Spleen (tissue), 11 donors: ENCODE results near the gene PCNP. TPM values are rescaled to one million over a fixed set of nuclear protein-coding genes. Genes with fewer than 3 reads are reported as not detected.

Experiments used
- DNase-seq: peaks from one replicate; pipeline ENCODE4 v3.0.0-alpha.2; 2020
- H3K27ac ChIP-seq, 8 donors: fragments of 200-600 bp; sonication (generic) in 7 of 8; 1 replicate in 4 of 8; 2 replicates in 4 of 8; pipeline versions ENCODE4 v1.5.0 to v1.8.0; 2016 to 2021; ENCODE audit warnings: inconsistent platforms in 4 of 8, mild to moderate bottlenecking in 4 of 8, moderate library complexity in 1 of 8
- H3K27me3 ChIP-seq, 7 donors: fragments of 200-600 bp; sonication (generic) in 6 of 7; replicated peaks in 1 of 7; 1 replicate in 4 of 7; 2 replicates in 3 of 7; pipeline versions ENCODE4 v1.5.0 to v1.8.0; 2016 to 2021; ENCODE audit warnings: inconsistent platforms in 3 of 7, mild to moderate bottlenecking in 1 of 7
- H3K36me3 ChIP-seq, 6 donors: fragments of 200-600 bp; sonication (generic) in 5 of 6; 1 replicate in 4 of 6; 2 replicates in 2 of 6; pipeline versions ENCODE4 v1.5.0 to v1.8.0; 2016 to 2021; ENCODE audit warnings: inconsistent platforms in 2 of 6
- H3K4me1 ChIP-seq, 6 donors: fragments of 200-600 bp; sonication (generic) in 5 of 6; 1 replicate in 3 of 6; 2 replicates in 3 of 6; pipeline versions ENCODE4 v1.5.0 to v1.8.0; 2016 to 2021; ENCODE audit warnings: inconsistent platforms in 3 of 6
- H3K4me3 ChIP-seq, 8 donors: fragments of 200-600 bp; sonication (generic) in 7 of 8; 1 replicate in 4 of 8; 2 replicates in 4 of 8; pipeline versions ENCODE4 v1.5.0 to v1.8.0; 2016 to 2021; ENCODE audit warnings: inconsistent platforms in 4 of 8, mild to moderate bottlenecking in 4 of 8, moderate library complexity in 2 of 8
- H3K9me3 ChIP-seq, 8 donors: fragments of 200-600 bp; sonication (generic) in 7 of 8; 1 replicate in 4 of 8; 2 replicates in 4 of 8; pipeline versions ENCODE4 v1.5.0 to v1.8.0; 2016 to 2021; ENCODE audit warnings: inconsistent platforms in 4 of 8
- POLR2A ChIP-seq, 3 donors: fragments of 450-650 bp; IDR thresholded peaks; one replicate each; pipeline ENCODE4 v1.5.1; 2017; ENCODE audit warnings: antibody characterized with exemption in 3 of 3, mild to moderate bottlenecking in 1 of 3
- POLR2AphosphoS5 ChIP-seq, 3 donors: sonication (generic); formaldehyde crosslinking; IDR thresholded peaks; one replicate each; pipeline ENCODE4 v1.5.1; 2017; ENCODE audit warnings: antibody characterized with exemption in 3 of 3
- WGBS, 5 donors: extraction: QIAGEN DNeasy Blood & Tissue Kit in 3 of 5; methylation state at CpG; one replicate each; pipeline versions ENCODE4 v1.1.5 to v1.1.7; 2013 to 2018; 5-methylcytosine and 5-hydroxymethylcytosine counted together
- intact Hi-C: fragments of 100-400 bp; cut with DNase I; formaldehyde crosslinking; loops from one replicate; pipeline ENCODE4 v1.15.0; 2023; ENCODE audit warnings: low total_unique reads
- polyA plus RNA-seq, 3 donors: library from polyadenylated mRNA; stranded (reverse); fragments of 200-250 nt; gene quantifications; one replicate each; pipeline ENCODE4 v1.2.1, GENCODE V29; 2013
- total RNA-seq, 7 donors: library from RNA; depleted of rRNA in 3 of 7; stranded (reverse); fragments of >200 nt in 3 of 7; fragmentation: NEBNext Ultra II Directional in 4 of 7; extraction: Animal tissue kit (Norgen Biotek cat#: 25700) in 4 of 7; gene quantifications; one replicate each; pipeline versions ENCODE4 v1.1.0 to v1.2.1, GENCODE V29; 2016 to 2021
- TF ChIP-seq, protein P1 (sequence below), 11 experiments: fragments of 200-600 bp in 7 of 11; fragments of 450-650 bp in 4 of 11; sonication (generic) in 4 of 11; IDR thresholded peaks in 8 of 11; conservative IDR thresholded peaks in 3 of 11; 1 replicate in 7 of 11; 2 replicates in 4 of 11; pipeline versions ENCODE4 v1.4.0 to v1.8.0; 2016 to 2021; ENCODE audit warnings: antibody characterized with exemption in 11 of 11, inconsistent platforms in 4 of 11, mild to moderate bottlenecking in 1 of 11
- donor health status: healthy with polysubstance abuse.
- donor health status: DM: no; HTN: no; CAD: no; lungs with moderate emphysema.
- donor health status: DM: no; HTN: no; CAD: no.
- donor health status: Bipolar disorder and iron deficiency.
- donor health status: healthy.
- donor health status: DM: no; HTN: no; CAD: no.
- donor health status: DM: yes; HTN: yes; CAD: no.

Gene PCNP
- total and polyA plus RNA-seq, 10 donors, result 71.1 to 122 (median 107) TPM

DNA sequence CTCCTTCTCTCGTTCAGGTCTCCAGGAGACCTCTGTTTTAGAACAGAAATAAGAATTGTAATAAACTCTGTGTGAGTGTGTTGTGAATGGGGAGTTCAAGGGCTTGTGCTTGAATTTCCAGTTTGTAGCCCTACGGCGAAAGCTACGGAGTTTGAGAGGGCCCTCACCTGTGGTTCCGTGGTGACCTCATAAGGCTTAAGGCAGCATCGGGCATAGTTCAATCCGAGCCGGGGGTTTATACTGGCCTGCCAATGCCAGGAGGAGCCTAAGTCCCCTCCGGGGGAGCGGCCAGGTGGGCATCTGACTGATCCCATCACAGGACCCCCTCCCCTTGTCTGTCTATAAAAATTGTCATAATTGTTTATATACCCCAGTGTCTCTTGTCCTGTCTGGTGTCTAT is 59.2 kb downstream of the PCNP start:
- intact Hi-C loops, result loop anchor here (10.0 kb wide), 1 partner anchor 48 kb away; no protein-coding TSS in a partner anchor
- DNase-seq, result peak; percentile 42
- Histone ChIP-seq H3K4me1 (peaks cover 0 to 6% (median 0%) of the 10 kb centered on the region in 6 donors), H3K9me3 (no peaks in the 10 kb centered on the region), H3K4me3 (no peak overlapping the region), H3K36me3 (no peaks in the 10 kb centered on the region), H3K27ac (no peak overlapping the region), H3K27me3 (no peaks in the 10 kb centered on the region)
- 90 to 98% (median 94%) methylated on average over 10 of the region's 10 CpGs for WGBS, 5 donors
- TF ChIP-seq POLR2A (IDR thresholded peaks at IDR 0.05) (no peak), POLR2AphosphoS5 (IDR thresholded peaks at IDR 0.05) (no peak)
- TF ChIP-seq, protein P1, sequence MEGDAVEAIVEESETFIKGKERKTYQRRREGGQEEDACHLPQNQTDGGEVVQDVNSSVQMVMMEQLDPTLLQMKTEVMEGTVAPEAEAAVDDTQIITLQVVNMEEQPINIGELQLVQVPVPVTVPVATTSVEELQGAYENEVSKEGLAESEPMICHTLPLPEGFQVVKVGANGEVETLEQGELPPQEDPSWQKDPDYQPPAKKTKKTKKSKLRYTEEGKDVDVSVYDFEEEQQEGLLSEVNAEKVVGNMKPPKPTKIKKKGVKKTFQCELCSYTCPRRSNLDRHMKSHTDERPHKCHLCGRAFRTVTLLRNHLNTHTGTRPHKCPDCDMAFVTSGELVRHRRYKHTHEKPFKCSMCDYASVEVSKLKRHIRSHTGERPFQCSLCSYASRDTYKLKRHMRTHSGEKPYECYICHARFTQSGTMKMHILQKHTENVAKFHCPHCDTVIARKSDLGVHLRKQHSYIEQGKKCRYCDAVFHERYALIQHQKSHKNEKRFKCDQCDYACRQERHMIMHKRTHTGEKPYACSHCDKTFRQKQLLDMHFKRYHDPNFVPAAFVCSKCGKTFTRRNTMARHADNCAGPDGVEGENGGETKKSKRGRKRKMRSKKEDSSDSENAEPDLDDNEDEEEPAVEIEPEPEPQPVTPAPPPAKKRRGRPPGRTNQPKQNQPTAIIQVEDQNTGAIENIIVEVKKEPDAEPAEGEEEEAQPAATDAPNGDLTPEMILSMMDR (IDR thresholded peaks at IDR 0.05 in 8 of 11, conservative IDR thresholded peaks at IDR 0.05 in 3 of 11), result no peak

DNA sequence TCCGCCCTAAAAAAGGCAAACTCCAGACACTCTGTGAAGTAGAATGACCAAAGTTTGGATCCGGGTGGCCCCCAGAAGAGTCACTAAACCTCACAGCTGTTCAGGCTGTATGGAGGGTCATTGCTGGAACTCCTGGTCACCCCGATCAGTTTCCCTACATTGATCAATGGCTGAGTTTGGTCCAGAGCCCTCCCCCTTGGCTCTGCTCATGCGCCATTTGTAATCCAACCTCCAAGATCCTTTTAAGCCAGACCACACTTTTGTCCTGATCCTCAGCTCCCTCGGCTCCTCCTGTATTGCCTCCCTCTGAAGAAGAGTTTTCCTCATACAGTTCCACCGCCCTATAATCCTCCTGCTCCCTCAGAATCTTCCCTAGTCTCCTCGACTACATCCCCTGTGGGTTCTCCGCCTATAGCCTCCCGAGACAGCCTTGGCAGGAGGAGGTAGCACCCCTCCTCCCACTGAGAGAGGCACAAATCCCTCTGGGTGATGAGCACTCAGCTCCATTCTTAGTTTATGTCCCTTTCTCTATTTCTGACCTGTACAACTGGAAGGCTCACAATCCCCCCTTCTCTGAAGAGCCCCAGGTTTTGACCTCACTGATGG is 60.7 kb downstream of the PCNP start:
- TF ChIP-seq POLR2A (IDR thresholded peaks at IDR 0.05), result no peak
- no peak for TF ChIP-seq POLR2AphosphoS5 (IDR thresholded peaks at IDR 0.05)
- TF ChIP-seq, protein P1 (IDR thresholded peaks at IDR 0.05 in 8 of 11, conservative IDR thresholded peaks at IDR 0.05 in 3 of 11), result no peak
- Histone ChIP-seq H3K9me3 (no peaks in the 10 kb centered on the region), H3K4me3 (no peak overlapping the region), H3K4me1 (peaks cover 0 to 6% (median 0%) of the 10 kb centered on the region in 6 donors), H3K36me3 (no peaks in the 10 kb centered on the region), H3K27ac (no peak overlapping the region), H3K27me3 (no peaks in the 10 kb centered on the region)
- WGBS, 5 donors, result 82 to 90% (median 84%) methylated on average over 9 of the region's 9 CpGs
- intact Hi-C loops, result loop anchor here (10.0 kb wide), 1 partner anchor 50 kb away; no protein-coding TSS in a partner anchor
- peak; percentile 31 for DNase-seq

DNA sequence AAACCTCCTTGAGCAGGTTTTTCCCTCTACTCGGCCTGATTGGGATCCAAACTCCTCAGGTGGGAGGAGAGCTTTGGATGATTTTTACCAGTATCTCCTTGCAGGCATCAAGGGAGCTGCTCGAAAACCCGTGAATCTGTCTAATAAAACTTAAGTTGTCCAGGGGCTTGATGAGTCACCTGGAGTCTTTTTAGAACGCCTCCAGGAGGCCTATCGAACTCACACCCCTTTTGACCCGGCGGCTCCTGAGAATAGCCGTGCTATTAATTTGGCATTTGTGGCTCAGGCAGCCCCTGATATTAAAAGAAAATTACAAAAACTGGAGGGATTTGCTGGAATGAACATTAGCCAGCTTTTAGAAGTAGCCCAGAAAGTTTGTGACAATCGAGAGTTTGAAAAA is 61.4 kb downstream of the PCNP start:
- Histone ChIP-seq H3K27ac (no peak overlapping the region), H3K4me1 (peaks cover 0 to 6% (median 0%) of the 10 kb centered on the region in 6 donors), H3K9me3 (no peaks in the 10 kb centered on the region), H3K4me3 (no peak overlapping the region), H3K27me3 (no peaks in the 10 kb centered on the region), H3K36me3 (no peaks in the 10 kb centered on the region)
- TF ChIP-seq POLR2AphosphoS5 (IDR thresholded peaks at IDR 0.05) (no peak), POLR2A (IDR thresholded peaks at IDR 0.05) (no peak)
- TF ChIP-seq, protein P1 (IDR thresholded peaks at IDR 0.05 in 8 of 11, conservative IDR thresholded peaks at IDR 0.05 in 3 of 11), result no peak
- 88 to 90% (median 90%) methylated on average over 9 of the region's 9 CpGs for WGBS, 5 donors
- intact Hi-C loops, result loop anchor here (10.0 kb wide), 1 partner anchor 51 kb away; no protein-coding TSS in a partner anchor
- DNase-seq, result peak; percentile 6

DNA sequence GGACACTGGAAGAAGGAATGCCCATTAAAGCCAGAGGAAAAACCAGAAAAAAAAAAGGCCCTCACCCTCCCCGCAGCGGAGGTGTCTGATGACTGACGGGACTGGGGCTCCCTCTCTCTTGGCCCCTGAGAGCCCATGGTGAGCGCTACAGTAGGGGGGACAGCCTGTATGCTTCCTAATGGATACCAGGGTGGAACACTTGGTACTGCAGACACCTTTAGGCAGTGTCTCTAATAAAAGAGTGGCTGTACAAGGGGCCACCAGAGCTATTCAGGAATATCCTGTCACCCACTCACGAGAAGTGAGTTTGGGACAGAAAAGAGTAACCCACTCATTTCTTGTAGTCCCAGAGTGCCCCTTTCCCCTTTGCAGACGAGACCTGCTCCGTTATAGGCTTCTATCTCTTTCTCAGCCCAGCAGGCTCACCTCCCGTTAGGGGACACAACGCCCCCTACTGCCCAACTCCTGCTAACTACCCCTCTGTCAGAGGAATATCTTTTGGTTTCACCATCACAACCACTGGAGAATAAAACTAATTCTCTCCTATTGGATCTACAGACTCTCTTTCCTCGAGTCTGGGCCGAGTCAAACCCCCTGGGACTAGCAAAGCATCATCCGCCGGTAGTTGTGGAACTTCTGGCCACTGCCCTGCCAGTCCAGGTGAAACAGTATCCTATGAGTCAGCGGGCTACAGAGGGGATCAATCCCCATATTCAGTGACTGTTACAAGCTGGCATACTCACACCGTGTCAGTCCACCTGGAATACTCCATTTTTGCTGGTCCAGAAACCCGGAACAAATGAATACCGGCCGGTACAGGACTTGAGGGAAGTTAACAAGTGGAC is 62.2 kb downstream of the PCNP start:
- TF ChIP-seq, protein P1 (IDR thresholded peaks at IDR 0.05 in 8 of 11, conservative IDR thresholded peaks at IDR 0.05 in 3 of 11), result peak; percentile 5 to 73 (median 62)
- TF ChIP-seq POLR2AphosphoS5 (IDR thresholded peaks at IDR 0.05), result no peak
- H3K4me3 ChIP-seq, result no peak overlapping the region
- intact Hi-C loops, result loop anchor here (10.0 kb wide), 1 partner anchor 51 kb away; no protein-coding TSS in a partner anchor

More for the DNA sequence above, 62.2 kb downstream of the PCNP start:
- no peaks in the 10 kb centered on the region for H3K27me3 ChIP-seq
- no peak overlapping the region for H3K27ac ChIP-seq
- DNase-seq, result peak; percentile 84
- H3K36me3 ChIP-seq, result no peaks in the 10 kb centered on the region
- no peaks in the 10 kb centered on the region for H3K9me3 ChIP-seq
- peaks cover 0 to 6% (median 0%) of the 10 kb centered on the region in 6 donors for H3K4me1 ChIP-seq
- WGBS, 5 donors, result 52 to 60% (median 55%) methylated on average over 17 to 18 of the region's 18 CpGs
